Sigmoid colon (tissue), 7 donors: ENCODE measurements around the gene RAB25. TPM values are rescaled to one million over a fixed set of nuclear protein-coding genes. Genes with fewer than 3 reads are reported as not detected.
A peak's percentile ranks its signal among the peaks of the same experiment; 100 is the strongest.
"Not testable (repeated sequence)": the region's sequence is repeated elsewhere in the genome, so short reads cannot be mapped to it uniquely, and the experiment has no call there.

Experiments
- DNase-seq: peaks from one replicate; pipeline ENCODE4 v3.0.0-alpha.2; 2019
- H3K27ac ChIP-seq, 4 donors: fragments of 200-600 bp; sonication (generic); one replicate each; pipeline ENCODE4 v1.5.1; 2016 to 2019; ENCODE audit warnings: mild to moderate bottlenecking in 1 of 4
- H3K27me3 ChIP-seq, 3 donors: fragments of 200-600 bp; sonication (generic); one replicate each; pipeline ENCODE4 v1.5.1; 2019; ENCODE audit warnings: mild to moderate bottlenecking in 1 of 3
- H3K36me3 ChIP-seq, 4 donors: fragments of 200-600 bp; sonication (generic); one replicate each; pipeline ENCODE4 v1.5.1; 2016 to 2019
- H3K4me1 ChIP-seq, 4 donors: fragments of 200-600 bp; sonication (generic); one replicate each; pipeline ENCODE4 v1.5.1; 2017 to 2019
- H3K4me3 ChIP-seq, 4 donors: fragments of 200-600 bp; sonication (generic); one replicate each; pipeline ENCODE4 v1.5.1; 2017 to 2019; ENCODE audit warnings: mild to moderate bottlenecking in 2 of 4, moderate library complexity in 1 of 4
- H3K9me3 ChIP-seq, 4 donors: fragments of 200-600 bp in 3 of 4; sonication (generic) in 3 of 4; one replicate each; pipeline versions ENCODE4 v1.5.1 to v1.6.1; 2013 to 2019
- EP300 ChIP-seq, 4 donors: sonication (generic); formaldehyde crosslinking; IDR thresholded peaks; one replicate each; pipeline ENCODE4 v1.6.1; 2017; ENCODE audit warnings: antibody characterized with exemption in 4 of 4
- POLR2A ChIP-seq, 2 donors: fragments of 450-650 bp; IDR thresholded peaks; one replicate each; pipeline ENCODE4 v1.6.1; 2016; ENCODE audit warnings: antibody characterized with exemption in 2 of 2, mild to moderate bottlenecking in 2 of 2, moderate library complexity in 2 of 2
- POLR2AphosphoS5 ChIP-seq, 4 donors: sonication (generic); formaldehyde crosslinking; IDR thresholded peaks; one replicate each; pipeline ENCODE4 v1.6.1; 2017; ENCODE audit warnings: antibody characterized with exemption in 4 of 4
- WGBS, 2 donors: extraction: QIAGEN DNeasy Blood & Tissue Kit; methylation state at CpG; one replicate each; pipeline ENCODE4 v1.1.7; 2013; 5-methylcytosine and 5-hydroxymethylcytosine counted together
- intact Hi-C: fragments of 100-400 bp; cut with DNase I; formaldehyde crosslinking; loops from one replicate; pipeline ENCODE4 v1.15.1; 2023
- polyA plus RNA-seq, 3 donors: library from polyadenylated mRNA; stranded (reverse); fragments of 200-250 nt; gene quantifications; one replicate each; pipeline ENCODE4 v1.2.3, GENCODE V29; 2013
- total RNA-seq, 4 donors: library from RNA; depleted of rRNA; stranded (reverse); fragments of >200 nt; gene quantifications; one replicate each; pipeline ENCODE4 v1.1.0, GENCODE V29; 2016
- TF ChIP-seq, protein P1 (sequence below), 4 experiments: fragments of 450-650 bp in 3 of 4; fragments of 200-600 bp in 1 of 4; IDR thresholded peaks; one replicate each; pipeline ENCODE4 v1.5.1; 2016 to 2019; ENCODE audit warnings: antibody characterized with exemption in 4 of 4, mild to moderate bottlenecking in 3 of 4, moderate library complexity in 2 of 4
- donor health status: healthy with polysubstance abuse.
- donor health status: Bipolar disorder and iron deficiency.
- donor health status: healthy.

RAB25 gene
- total and polyA plus RNA-seq, 7 donors = 187 to 237 (median 201) TPM; not detected in 4

DNA sequence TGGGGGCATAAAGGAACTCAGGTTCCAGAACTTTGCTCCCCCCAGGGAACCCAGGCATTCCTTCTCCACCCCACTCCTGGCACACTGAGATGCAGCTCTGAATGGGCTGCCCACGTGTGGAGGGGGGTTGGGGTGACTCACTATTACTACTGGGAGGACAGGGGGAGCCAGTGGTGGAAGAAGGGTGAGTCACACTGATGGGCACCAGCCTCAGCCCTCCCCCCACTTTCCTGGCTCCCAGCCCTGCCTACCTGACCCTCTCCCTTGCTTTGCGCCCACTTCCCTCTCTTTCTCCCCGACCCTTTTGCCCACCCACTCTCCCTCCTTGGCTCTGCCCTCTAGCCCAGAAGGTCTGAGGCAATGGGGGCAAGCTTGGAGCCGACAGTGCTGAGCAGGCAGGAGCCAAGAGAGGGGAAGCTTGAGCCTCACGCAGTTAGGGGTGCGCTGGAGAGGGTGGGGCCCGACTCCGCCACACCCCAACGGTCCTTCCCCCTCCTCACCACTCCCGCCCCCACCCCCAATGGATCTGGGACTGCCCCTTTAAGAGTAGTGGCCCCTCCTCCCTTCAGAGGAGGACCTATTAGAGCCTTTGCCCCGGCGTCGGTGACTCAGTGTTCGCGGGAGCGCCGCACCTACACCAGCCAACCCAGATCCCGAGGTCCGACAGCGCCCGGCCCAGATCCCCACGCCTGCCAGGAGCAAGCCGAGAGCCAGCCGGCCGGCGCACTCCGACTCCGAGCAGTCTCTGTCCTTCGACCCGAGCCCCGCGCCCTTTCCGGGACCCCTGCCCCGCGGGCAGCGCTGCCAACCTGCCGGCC lies 53.4 kb downstream of the RAB25 start, which contains the start of gene LMNA:
LMNA (plus strand) TSS at position 611 of the 818 bp plus-strand sequence. CDS start 208 bp downstream, outside the sequence.
- peak; percentile 98 for DNase-seq
- H3K4me1 ChIP-seq = peaks cover 0 to 63% (median 53%) of the 10 kb centered on the region in 4 donors

DNA sequence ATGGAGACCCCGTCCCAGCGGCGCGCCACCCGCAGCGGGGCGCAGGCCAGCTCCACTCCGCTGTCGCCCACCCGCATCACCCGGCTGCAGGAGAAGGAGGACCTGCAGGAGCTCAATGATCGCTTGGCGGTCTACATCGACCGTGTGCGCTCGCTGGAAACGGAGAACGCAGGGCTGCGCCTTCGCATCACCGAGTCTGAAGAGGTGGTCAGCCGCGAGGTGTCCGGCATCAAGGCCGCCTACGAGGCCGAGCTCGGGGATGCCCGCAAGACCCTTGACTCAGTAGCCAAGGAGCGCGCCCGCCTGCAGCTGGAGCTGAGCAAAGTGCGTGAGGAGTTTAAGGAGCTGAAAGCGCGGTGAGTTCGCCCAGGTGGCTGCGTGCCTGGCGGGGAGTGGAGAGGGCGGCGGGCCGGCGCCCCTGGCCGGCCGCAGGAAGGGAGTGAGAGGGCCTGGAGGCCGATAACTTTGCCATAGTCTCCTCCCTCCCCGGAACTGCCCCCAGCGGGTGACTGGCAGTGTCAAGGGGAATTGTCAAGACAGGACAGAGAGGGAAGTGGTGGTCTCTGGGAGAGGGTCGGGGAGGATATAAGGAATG lies 54.1 kb downstream of the RAB25 start:
- TF ChIP-seq POLR2AphosphoS5 (IDR thresholded peaks at IDR 0.05) = peak in 3 of 4 donors; percentile 9 to 24 (median 11)
- TF ChIP-seq EP300 (IDR thresholded peaks at IDR 0.05) = no peak
- TF ChIP-seq, protein P1, sequence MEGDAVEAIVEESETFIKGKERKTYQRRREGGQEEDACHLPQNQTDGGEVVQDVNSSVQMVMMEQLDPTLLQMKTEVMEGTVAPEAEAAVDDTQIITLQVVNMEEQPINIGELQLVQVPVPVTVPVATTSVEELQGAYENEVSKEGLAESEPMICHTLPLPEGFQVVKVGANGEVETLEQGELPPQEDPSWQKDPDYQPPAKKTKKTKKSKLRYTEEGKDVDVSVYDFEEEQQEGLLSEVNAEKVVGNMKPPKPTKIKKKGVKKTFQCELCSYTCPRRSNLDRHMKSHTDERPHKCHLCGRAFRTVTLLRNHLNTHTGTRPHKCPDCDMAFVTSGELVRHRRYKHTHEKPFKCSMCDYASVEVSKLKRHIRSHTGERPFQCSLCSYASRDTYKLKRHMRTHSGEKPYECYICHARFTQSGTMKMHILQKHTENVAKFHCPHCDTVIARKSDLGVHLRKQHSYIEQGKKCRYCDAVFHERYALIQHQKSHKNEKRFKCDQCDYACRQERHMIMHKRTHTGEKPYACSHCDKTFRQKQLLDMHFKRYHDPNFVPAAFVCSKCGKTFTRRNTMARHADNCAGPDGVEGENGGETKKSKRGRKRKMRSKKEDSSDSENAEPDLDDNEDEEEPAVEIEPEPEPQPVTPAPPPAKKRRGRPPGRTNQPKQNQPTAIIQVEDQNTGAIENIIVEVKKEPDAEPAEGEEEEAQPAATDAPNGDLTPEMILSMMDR (IDR thresholded peaks at IDR 0.05) = no peak
- peak; percentile 14 to 25 for TF ChIP-seq POLR2A (IDR thresholded peaks at IDR 0.05)
- peak overlapping the region; percentile 95 to 100 (median 98) for H3K27ac ChIP-seq
- no peak for DNase-seq
- no peaks in the 10 kb centered on the region for H3K36me3 ChIP-seq
- WGBS, 2 donors = 0 to 1% methylated on average over 49 of the region's 49 CpGs
- H3K4me3 ChIP-seq = peak overlapping the region; percentile 81 to 99 (median 90)
- no peaks in the 10 kb centered on the region for H3K27me3 ChIP-seq
- intact Hi-C loops = no loop called here
- peaks cover 0 to 70% (median 60%) of the 10 kb centered on the region in 4 donors for H3K4me1 ChIP-seq
- H3K9me3 ChIP-seq = no peaks in the 10 kb centered on the region

More for the DNA sequence above, 53.4 kb downstream of the RAB25 start, which contains the start of gene LMNA:
- 1% methylated on average over 37 of the region's 37 CpGs for WGBS, 2 donors
- H3K36me3 ChIP-seq = no peaks in the 10 kb centered on the region
- no peaks in the 10 kb centered on the region for H3K27me3 ChIP-seq
- no peaks in the 10 kb centered on the region for H3K9me3 ChIP-seq
- H3K27ac ChIP-seq = peak within 1 kb of the TSS; percentile 95 to 100 (median 98)
- peak within 1 kb of the TSS; percentile 81 to 99 (median 90) for H3K4me3 ChIP-seq
- TF ChIP-seq, protein P1 (IDR thresholded peaks at IDR 0.05) = no peak
- peak; percentile 97 to 99 for TF ChIP-seq POLR2A (IDR thresholded peaks at IDR 0.05)
- TF ChIP-seq POLR2AphosphoS5 (IDR thresholded peaks at IDR 0.05) = peak; percentile 100
- peak in 2 of 4 donors; percentile 49 to 81 for TF ChIP-seq EP300 (IDR thresholded peaks at IDR 0.05)
- intact Hi-C loops = no loop called here

DNA sequence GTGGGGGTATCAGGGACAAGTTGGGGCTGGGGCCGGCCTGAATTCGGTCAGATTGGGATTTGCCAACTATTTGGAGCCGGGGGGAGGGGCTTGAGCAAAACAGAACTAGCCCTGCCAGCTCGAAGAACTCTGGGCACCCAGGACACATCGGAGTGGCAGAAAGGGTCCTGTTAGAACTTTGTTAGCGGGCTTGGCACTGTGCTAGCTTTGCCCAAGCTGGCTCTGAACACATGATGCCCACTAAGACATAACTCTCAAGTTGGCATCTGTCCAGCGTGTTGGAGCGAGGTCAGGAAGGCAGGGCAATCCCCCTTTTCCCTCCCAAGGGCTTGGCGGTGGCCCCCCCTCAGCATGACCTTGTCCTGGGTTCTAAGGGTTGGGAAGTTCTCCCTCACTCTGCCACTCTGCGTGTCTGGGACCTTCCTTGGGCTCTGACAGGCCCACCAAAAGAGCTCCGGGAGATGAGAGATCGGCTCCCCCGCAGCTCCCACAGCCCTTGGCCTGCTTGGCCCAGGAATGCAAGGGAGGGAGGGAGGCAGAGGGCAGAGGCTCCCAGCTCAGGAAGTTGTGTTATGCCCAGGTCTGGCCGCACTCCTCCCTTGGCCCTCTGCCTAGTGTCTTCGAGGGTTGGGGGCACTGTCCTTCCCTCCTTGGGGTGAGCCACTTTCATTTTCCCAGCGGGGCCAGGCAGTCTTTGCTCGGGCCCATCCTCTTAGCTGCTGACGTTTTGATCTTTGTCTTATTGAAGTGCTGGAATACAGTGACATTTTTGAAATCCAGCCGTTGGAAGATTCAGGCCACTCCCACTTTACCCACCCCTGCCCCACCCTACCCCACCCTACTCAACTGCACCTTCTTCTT lies 54.8 kb downstream of the RAB25 start:
- H3K4me3 ChIP-seq = peak overlapping the region; percentile 81 to 99 (median 90)
- peak; percentile 87 for DNase-seq
- intact Hi-C loops = no loop called here
- no peaks in the 10 kb centered on the region for H3K36me3 ChIP-seq
- H3K27me3 ChIP-seq = no peaks in the 10 kb centered on the region
- H3K27ac ChIP-seq = peak overlapping the region; percentile 95 to 100 (median 98)
- H3K9me3 ChIP-seq = no peaks in the 10 kb centered on the region
- WGBS, 2 donors = 3 to 20% methylated on average over 19 of the region's 19 CpGs
- H3K4me1 ChIP-seq = peaks cover 0 to 77% (median 68%) of the 10 kb centered on the region in 4 donors
- TF ChIP-seq POLR2A (IDR thresholded peaks at IDR 0.05) (peak; percentile 33 to 63), POLR2AphosphoS5 (IDR thresholded peaks at IDR 0.05) (peak; percentile 39 to 78 (median 59))
- TF ChIP-seq, protein P1 (IDR thresholded peaks at IDR 0.05) = no peak

- 45 to 72% methylated on average over 5 of the region's 5 CpGs for WGBS, 2 donors
- intact Hi-C loops, H3K36me3 ChIP-seq, H3K9me3 ChIP-seq, DNase-seq, H3K27me3 ChIP-seq: not testable (repeated sequence)
- H3K27ac ChIP-seq = peak overlapping the region; percentile 95 to 100 (median 98)
- H3K4me3 ChIP-seq = peak overlapping the region; percentile 81 to 99 (median 90)
- peaks cover 0 to 79% (median 75%) of the 10 kb centered on the region in 4 donors for H3K4me1 ChIP-seq
Observed at GRCh38 chr1:156116731-156117130, 55.8 kb downstream of the RAB25 start.
